GM12864 (cell line): Measurements from ENCODE around the gene DHRS3.

ENCODE experiments used
- DNase-seq: peaks from one replicate; pipeline ENCODE4 v3.0.0-alpha.2; 2011; ENCODE audit warnings: low read depth
- H3K4me3 ChIP-seq: 2 replicates; pipeline ENCODE4 v1.5.1; 2011; ENCODE audit warnings: mild to moderate bottlenecking, low read depth, low read length, control low read depth
- CTCF ChIP-seq: IDR thresholded peaks from 2 replicates; pipeline ENCODE4 v1.5.1; 2011; ENCODE audit warnings: low read depth, mild to moderate bottlenecking, moderate library complexity, low read length, control low read depth, inconsistent platforms; ENCODE audit errors: missing control alignments

Gene DHRS3

GRCh38 chr1:12644829-12645228 lies 26.8 kb upstream of the DHRS3 start:
- no peak overlapping the region for H3K4me3 ChIP-seq
- no peak for DNase-seq
- no peak for TF ChIP-seq CTCF

- no peak overlapping the region for H3K4me3 ChIP-seq
- no peak for DNase-seq
- no peak for TF ChIP-seq CTCF
Observed at GRCh38 chr1:12644237-12644636, 26.2 kb upstream of the DHRS3 start.

- TF ChIP-seq CTCF = no peak
- H3K4me3 ChIP-seq = no peak within 1 kb of the TSS
- DNase-seq = no peak
Observed at GRCh38 chr1:12643785-12644184, 25.8 kb upstream of the DHRS3 start, which contains the start of gene AADACL4. AADACL4 (plus strand) TSS chr1:12644085; CDS start chr1:12644547, 462 bp downstream.

GRCh38 chr1:12643079-12643478 lies 25.1 kb upstream of the DHRS3 start:
- TF ChIP-seq CTCF = no peak
- no peak for DNase-seq

GRCh38 chr1:12640958-12641272 lies 22.9 kb upstream of the DHRS3 start:
- no peak overlapping the region for H3K4me3 ChIP-seq
- no peak for DNase-seq
- no peak for TF ChIP-seq CTCF

More at GRCh38 chr1:12643079-12643478, 25.1 kb upstream of the DHRS3 start:
- H3K4me3 ChIP-seq = no peak overlapping the region

GRCh38 chr1:12640237-12640957 lies 22.4 kb upstream of the DHRS3 start:
- no peak overlapping the region for H3K4me3 ChIP-seq
- no peak for DNase-seq
- TF ChIP-seq CTCF = no peak

GRCh38 chr1:12637693-12638092 lies 19.7 kb upstream of the DHRS3 start:
- no peak for DNase-seq
- H3K4me3 ChIP-seq = no peak overlapping the region
- no peak for TF ChIP-seq CTCF
